Kidney capillary endothelial cell (primary cell): Measurements from ENCODE around the gene RSPH1.

Experiments used
- DNase-seq: peaks from one replicate; pipeline ENCODE4 v3.0.0-alpha.2; 2018; ENCODE audit warnings: low spot score

Gene RSPH1

GRCh38 chr21:42426876-42427480 is 69.0 kb downstream of the RSPH1 start:
- no peak for DNase-seq

DNA sequence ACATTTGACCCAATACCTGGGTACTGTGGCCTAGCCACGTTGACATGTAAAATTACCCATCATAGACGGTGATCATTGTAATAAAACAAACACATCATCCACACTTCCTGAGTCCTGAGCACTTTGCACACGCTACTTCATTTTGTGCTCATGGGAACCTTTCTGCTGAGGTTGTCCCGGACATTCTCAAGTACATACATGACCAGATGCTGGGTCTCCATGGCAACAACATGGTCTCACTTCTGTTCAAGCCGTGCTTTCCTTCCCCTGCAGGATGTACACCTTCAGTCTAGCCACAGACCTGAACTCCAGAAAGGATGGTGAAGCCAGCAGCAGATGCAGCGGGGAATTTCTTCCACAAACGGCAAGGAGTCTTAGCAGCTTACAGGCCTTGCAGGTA is 69.6 kb downstream of the RSPH1 start:
- no peak for DNase-seq

GRCh38 chr21:42425591-42425990 is 70.4 kb downstream of the RSPH1 start:
- peak; percentile 4 for DNase-seq

GRCh38 chr21:42424914-42425541 is 71.0 kb downstream of the RSPH1 start:
- peak; percentile 38 for DNase-seq

DNA sequence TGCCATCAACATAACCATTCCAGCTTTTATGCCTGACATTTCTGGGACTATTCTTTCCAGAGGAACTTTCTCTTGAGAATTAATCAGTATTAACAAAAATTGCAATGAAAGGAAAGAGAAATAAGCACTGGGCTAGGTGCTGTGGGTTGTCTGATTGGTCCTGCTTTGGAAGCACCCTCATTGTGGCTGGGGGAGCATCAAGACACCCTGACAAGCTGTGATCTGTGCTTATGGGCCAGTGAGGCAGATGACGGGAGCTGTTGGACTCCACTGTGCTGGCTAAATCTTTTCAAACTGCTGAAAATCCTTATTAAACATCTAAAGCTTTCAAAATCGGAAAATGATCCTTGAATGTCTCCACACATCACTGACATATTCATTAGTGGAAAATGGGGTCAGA is 72.3 kb downstream of the RSPH1 start:
- DNase-seq, result no peak

GRCh38 chr21:42423197-42423675 is 72.8 kb downstream of the RSPH1 start:
- no peak for DNase-seq
